ENCODE results near the gene OR4F29. TPM values are rescaled to one million over a fixed set of nuclear protein-coding genes. Genes with fewer than 3 reads are reported as not detected.

Gene OR4F29
- 0.32 TPM in 1 of 2 replicates, not detected in the other for total RNA-seq

GRCh38 chr1:451578-451977 lies at the start of gene OR4F29:
OR4F29 (minus strand) TSS chr1:451678; CDS start chr1:451678, 0 bp downstream.

Other genes with a start within 250 kb of the OR4F29 start
- gene OR4F16, start 235.0 kb upstream of the OR4F29 start, total RNA-seq, result 0.32 TPM in 1 of 2 replicates, not detected in the other

Measured in hair follicle dermal papilla cell (primary cell).